ENCODE results near the gene TEX54.

The TEX54 gene

GRCh38 chr11:62787005-62787759 is 45.5 kb downstream of the TEX54 start, which contains the start of gene TMEM179B:
TMEM179B (plus strand) TSS chr11:62787402; CDS start chr11:62787432, 30 bp downstream.
- peak; percentile 65 to 95 (median 92) for DNase-seq

GRCh38 chr11:62786318-62787004 is 46.2 kb downstream of the TEX54 start:
- DNase-seq, result peak; percentile 20 to 83 (median 66)

GRCh38 chr11:62782753-62783152 is 49.9 kb downstream of the TEX54 start:
- DNase-seq, result no peak
